SHP77 treated with DMSO at 0.1 percent for 48 hours (cell line): ENCODE results near the gene HS3ST6.
"Not testable (repeated sequence)": the region's sequence is repeated elsewhere in the genome, so short reads cannot be mapped to it uniquely, and the experiment has no call there.

Source experiments
- DNase-seq: peaks from one replicate; lab custom pipeline; 2025; lab: John Stamatoyannopoulos, UW

Gene HS3ST6

DNA sequence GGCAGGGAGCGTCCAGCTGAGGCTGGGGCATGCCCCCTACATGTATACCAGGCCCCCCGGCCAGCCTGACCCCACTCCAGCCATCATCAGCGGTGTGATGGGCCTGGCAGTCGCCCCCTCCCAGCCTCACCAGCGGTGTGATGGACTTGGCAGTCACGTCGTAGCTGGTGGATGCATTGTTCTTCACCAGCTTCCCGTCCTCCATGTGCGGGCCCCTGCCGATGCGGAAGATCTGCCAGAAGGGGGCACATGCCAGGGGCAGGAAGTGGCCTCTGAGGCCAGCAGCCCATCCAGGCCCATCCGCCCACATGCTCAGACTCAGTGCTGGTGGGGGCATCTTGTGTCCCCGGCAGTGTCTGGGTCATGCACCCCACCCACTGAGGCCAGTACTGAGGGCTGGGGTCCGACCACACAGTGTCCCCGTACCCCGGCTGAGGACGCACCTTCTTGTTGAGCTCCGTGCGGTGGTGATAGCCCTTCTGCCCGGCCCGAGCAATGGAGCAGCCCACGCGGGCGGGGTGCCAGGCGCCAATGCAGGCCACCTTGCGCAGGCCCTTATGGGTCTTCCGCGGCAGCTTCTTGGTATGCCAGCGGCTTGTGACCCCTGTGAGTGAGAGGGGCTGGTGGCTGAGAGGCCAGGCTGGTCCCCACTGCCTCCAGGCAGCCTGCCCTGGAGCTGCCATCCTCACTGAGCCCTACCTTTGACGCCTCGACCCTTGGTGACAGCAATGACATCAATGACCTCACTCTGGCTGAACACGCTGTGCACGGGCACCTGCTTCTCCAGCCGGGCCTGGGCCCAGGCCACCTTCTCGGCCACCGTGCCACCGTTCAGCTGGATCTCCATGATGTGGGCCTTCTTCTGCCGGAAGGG, 28.5 kb upstream of the HS3ST6 start:
- DNase-seq, result no peak

DNA sequence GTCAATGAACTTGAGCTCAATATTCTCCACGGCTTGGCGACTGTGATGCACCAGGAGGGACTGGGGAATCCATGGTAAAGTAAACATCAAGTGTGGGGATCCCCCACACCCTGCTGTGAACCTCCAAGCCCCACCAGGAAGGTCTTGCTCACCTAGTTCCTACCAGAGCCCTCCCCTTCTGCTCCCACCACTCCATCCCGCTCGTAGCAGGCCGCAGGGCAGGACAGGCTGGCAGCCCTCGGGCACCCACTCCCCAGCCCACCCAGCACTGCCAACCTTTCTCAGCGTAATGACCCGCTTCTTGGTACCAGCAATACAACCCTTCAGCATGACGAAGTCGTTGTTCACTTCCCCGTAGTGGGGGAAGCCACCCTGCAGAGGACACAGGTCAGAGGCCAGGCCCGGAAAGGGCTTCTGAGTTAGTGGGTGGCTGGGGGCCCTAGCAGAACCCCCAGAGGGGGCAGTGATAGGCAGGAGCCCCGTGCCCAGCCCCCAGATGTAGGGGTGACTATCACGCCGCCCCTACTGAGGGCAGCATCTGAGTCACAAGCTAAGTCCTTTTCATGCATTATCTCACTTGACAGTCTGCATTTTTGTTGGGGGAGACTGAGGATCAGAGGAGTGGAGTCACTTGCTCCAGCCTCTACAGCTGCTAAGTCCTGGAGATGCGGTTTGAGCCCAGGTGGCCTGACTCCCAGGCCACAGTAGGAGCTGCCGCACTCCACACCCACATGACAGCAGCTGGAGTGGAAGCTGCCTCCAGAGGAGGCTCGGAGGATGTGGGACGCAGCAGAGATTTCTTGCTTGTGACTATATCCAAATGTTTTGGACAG, 27.6 kb upstream of the HS3ST6 start:
- DNase-seq, result no peak

DNA sequence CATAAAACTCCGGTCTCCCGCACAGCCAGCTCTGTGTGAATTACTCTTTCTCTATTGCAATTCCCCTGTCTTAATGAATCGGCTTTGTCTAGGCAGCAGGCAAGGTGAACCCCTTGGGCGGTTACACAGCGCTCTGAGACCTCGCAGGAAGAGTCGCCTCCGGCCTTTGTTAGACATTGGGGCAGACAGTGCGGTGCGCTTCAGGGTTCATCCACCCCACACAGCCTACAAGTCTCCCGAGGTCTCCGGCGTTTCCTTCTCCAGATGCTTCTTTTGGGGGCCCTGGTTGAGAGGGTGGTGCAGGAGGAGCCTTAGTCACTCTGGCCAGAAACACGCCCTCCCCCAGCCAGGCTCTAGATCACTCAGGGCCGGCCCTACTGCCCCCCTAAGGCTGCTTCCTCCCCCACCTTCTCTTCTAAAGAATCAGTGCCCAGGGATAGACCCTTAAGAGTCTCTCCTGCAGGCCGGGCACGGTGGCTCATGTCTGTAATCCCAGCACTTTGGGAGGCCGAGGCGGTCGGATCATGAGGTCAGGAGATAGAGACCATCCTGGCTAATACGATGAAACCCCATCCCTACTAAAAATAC, 26.5 kb upstream of the HS3ST6 start:
- DNase-seq, result no peak

DNA sequence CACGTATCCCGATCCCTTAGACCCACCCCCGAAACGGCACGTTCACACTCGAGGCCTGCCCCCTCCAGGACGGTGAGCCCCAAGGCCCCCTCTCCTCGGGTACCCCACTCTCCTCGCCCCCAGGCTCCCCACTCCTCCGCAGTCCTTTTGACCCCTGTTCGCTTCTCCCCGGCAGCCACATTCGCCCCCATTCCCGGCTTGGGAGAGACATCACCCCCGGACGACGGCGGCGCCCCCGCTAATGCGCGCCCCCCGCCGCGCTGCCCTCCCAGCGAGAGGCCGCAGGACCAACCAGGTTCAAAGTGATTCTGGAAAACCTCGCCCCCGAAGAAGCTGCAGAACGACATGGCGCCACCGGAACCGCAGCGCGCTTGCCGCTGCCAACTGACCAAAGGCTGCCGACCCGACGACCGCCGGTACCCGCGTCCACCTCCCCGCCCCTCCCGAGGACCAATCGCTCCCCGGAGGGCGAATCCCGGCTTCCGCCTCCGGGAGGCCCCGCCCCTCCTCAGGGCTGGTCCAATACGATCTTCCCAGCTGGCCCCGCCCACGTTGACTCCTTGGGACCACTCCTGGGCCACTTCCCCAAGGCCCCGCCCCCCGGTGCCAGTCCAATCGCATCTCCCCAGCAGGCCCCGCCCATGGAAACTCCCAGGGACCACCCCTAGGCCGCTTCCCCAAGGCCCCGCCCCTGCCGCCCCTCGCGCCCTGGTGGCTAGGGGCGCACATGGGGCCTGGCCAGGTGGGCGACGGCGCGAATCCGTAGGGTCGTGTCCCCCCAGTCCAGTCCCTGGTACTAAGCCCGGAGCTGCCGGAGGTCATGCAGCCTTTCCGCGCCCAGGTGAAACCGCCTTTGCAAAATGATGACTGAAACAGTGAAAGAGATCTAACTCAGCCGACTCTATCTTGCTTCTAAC, 24.9 kb upstream of the HS3ST6 start, which contains the start of gene MSRB1:
MSRB1 (minus strand) TSS at position 390 of the 917 bp plus-strand sequence; CDS start at position 347, 43 bp downstream.
- peak; percentile 96 for DNase-seq

DNA sequence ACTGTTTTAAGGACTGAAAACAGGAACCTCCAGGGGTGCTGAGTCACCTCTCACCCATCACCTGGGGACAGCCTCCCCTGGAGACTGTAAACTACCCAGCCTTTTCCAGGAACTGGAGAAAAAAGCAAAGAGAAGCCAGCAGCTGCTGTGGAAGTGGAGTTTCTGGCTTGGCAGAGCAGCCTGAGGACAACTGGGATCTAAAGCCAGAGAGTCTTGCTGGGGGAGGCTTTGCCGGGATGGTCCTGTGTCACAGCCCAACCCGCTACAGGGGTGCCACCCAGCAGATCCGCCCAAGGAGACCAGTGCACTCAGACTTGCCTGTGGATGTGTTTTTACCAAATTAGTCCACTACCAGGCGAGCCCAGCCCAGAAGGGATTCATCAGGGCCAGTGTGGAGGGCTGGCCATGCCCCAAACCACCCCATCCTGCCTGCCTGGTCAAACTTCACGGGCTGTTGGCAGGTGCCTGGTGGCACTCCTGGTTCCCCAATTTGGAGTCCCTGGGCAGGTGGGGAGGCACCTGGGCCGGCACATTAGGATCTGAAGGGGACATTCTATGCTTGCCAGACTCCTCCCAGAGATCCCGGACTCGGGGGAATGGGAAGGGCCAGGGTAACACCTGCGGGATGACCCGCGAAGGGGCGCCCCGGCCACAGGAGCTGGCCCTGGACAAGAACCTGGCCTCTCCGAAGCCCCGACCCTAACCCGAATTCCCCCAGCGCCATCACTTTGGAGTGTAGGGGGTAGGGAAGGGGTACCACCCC, 24.0 kb upstream of the HS3ST6 start:
- no peak for DNase-seq

DNA sequence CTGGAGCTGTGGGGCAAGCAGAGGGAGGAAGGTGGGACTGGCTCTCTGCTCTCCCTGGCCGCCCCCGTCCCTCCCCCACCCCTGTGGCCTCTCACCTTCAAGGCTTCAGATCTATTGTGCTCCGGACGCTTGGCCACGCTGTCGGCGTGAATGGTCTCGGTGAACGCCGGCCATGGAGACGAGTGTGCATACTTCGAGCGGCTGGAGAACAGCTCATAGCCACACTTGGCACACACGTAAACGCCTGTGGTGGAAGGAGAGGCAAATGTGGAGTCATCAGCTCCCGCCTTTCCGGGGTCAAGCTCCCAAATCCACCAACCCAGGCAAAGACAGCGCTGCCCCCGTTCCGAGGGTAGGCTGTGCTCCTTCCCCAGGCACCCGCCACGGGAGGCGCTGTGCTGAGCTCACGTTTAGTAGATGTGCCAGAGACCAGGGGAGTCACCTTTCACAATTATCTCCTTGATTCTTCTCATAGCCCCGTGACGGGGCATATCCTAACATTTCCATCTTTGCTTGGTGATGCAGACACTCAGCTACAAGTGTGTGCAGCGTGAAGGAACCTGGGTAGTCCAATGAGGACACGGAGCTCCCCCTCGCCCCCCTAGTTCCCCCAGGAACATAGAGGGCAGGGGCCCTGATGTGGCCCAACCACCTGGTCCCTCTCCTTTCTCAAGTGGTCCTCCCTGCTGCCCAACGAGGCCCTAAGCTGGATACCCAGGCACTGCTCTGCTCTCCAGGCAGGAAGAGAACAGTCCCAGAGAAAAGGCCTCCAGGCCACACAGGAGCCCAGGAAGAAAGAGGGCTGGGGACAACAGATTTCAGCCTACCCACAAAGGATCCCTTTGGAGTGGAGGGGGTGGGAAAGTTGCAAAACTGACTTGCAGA, 23.2 kb upstream of the HS3ST6 start:
- no peak for DNase-seq

DNA sequence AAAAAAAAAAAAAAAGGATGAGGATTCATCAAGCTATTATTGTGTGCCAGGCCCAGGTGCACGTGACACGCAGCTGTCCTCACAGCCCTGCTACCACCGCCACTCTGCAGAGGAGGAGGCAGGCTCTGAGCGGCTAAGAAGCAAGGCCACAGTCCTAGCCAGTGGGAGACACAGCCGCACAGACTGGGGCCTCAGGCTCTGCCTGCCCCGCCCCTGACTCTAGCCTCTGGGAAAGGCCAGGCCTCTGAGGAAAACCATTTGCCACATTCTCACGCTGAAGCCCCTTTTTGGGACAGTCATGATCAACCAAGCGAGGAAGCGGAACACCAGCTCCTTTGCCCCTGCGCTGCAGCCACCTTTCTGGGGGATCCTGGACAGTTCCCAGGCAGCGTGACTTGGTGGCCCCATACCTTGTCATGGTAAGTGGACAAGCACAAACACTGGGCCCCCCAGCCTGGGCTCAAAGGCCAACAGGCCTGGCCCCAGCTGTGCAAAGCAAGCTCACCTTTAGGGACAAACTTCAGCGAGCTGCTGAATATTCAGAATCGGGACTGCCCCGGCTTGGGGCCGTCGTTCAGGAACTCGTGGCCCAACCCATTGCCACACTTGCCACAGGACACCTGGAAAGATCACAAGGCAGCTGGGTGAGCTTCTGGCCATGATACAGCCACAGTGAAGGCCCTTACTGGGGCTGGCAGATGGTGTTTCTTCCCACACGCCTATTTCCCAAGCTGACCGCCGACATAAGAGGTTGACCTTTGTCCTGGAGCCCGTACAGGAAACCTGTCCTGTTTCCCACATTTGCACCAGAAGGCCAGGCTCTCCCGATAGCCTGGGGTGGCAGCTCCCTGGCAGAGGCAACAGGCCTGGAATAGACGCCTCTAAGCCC, 22.3 kb upstream of the HS3ST6 start:
- no peak for DNase-seq

DNA sequence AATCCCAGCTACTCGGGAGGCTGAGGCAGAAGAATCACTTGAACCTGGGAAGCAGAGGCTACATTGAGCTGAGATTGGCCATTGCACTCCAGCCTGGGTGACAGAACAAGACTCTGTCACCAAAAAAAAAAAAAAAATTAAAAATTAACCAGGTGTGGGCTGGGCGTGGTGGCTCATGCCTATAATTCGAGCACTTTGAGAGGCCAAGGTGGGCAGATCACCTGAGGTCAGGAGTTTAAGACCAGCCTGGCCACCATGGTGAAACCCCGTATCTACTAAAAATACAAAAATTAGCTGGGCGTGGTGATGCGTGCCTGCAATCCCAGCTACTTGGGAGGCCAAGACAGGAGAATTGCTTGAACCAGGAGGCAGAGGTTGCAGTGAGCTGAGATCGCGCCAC, 21.6 kb upstream of the HS3ST6 start:
- DNase-seq, result not testable (repeated sequence)

DNA sequence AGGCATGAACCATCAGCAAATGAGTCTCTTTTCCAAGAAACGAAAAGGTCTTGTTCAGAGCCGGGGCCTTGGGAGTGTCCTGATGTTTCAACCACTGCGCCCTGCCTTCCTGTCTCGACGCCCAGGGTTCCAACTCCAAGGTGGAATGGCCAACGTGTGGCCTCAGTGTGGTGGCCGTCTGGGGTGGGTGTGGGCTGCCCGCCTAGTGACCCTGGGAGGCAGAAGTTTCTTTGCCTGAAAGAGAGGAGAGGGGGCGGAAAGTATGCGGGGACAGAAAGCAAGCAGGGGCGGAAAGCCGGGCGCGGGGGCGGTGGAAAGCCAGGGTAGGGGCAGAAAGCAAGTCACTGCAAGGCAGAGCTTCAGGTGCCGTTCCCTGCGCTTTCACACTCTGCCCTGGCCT, 20.7 kb upstream of the HS3ST6 start:
- DNase-seq, result no peak

DNA sequence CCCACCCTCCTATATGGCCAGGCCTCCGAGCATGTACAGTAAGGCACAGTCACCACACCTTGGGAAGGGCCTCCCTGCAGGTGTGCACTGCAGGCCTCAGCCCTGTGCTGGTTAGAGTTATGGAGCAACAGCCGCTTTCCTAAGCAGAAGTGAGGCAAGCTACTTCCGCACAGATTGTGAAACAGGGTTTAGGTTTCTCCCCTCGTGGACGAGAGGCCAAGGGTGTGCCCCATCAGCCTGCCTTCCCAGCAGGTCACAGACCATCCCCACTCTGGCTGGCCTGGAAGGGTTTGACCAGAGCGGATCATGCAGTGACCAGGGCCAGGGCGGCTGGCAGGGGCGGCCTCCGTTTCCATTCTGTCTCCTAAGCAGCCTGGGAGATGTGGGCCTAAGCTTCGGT, 20.1 kb upstream of the HS3ST6 start:
- DNase-seq, result no peak

DNA sequence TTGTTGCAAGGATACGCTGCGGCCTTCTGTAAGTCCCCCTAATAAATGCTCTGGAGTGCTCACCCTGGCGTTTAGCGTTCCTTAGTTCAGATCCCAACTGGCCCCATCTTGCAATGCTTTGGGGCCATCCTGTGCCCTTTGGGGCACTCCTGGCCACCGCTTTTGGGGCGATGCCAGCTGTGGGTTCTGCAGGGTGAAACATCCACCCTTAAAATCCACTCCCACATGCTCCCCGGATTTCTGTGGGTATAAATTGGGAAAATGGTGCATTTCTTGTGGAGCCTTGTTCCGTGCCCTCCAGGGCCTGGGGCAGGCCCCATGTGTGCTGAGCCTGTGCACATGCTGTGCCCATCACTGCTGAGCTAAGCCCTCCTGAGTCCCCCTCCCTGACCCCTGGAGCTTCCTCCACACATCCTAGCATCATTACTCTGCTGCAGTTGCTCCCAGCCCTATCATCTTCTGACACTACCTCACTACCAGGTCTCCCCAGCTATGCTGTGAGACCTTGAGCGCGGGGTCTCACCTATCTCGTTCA, 18.8 kb upstream of the HS3ST6 start:
- DNase-seq, result no peak

DNA sequence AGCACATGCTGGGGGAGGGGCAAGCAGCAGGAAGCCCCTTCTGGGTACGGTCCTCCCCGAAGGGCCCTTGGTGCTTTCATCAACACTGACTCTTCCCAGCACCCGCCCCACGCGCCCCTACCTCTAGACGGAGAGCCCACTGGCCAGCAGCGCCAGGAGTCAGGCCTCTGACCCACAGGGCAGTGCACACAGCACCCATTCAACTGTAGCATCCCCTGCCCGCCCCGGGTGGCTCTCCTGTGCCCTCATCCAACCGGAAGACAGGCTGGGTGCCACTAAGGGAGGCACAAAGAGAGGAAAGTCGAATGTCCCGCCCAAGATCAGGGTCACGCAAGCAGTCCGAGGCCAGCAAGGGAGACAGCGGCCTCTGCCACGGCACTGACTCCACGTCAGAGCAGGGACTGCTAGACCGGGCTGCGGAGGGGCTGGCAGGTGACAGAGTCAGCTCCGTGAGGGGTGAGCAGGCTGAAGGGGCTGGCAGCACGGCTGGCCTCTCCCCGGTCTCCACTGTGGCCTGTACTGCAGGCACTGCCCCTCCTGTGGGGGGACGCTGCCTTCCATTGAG, 15.0 kb upstream of the HS3ST6 start:
- no peak for DNase-seq

DNA sequence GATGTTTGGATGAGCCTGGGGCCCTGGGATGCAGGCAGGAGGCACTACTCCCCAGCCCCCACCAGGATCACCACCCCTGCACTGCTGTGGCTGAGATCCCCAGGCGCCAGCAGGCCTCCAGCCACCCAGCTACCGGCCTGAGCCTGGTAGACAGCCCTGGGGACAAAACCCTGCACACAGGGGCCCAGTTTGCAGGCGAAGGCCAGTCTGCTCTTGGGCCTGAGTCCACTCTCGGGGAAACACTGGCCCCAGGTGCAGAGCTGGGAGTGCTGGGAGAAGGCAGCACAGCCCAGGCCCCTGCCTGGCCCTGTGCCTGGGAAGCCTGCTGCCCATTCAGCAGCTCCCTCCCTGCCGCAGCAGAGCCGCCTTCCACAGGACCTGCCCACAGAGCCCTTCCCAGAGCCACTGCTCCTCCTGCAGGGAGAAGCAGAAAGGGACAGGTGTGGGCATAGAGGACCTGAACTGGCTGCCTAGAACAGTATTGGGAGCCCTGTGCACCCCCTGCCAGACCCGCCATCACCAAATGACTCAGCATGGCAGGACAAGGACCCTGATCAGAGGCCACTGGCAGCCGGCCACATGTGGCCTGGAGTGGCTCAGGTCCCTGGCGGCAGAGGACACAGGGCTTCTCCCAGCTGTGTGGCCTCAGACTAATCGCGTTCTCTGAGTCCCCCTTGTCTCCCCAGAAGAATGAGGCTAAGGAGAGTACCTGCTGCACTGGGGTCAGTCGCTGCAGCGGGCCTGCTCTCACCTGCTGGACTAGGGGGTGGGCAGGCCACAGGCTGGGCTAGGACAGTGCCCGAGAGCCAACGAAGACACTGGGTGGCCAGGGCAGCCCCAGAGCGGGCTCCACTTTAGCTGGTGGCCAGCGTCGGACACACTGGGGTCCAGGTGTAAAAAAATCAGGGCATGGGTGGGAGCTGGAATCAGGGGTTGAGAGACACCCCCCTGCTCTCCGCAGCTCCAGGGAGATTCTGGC, 14.1 kb upstream of the HS3ST6 start:
- peak; percentile 54 for DNase-seq

DNA sequence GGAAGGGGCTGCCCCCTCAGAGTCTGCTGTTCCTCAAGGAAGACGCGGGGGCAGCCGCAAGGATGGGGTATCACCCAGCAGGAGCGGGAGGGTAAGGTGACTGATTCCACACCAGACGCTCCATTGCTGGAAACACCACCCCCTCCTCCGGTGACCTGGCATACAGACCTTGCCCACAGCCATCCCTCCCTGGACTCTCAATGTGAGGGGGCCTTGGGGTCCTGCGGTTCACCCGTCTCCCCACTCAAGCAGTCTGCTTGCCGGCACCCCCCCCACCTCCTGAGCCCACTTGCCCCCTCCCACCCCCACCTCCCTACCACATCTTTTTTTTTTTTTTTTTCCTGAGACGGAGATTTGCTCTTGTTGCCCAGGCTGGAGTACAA, 12.1 kb upstream of the HS3ST6 start:
- DNase-seq, result no peak

DNA sequence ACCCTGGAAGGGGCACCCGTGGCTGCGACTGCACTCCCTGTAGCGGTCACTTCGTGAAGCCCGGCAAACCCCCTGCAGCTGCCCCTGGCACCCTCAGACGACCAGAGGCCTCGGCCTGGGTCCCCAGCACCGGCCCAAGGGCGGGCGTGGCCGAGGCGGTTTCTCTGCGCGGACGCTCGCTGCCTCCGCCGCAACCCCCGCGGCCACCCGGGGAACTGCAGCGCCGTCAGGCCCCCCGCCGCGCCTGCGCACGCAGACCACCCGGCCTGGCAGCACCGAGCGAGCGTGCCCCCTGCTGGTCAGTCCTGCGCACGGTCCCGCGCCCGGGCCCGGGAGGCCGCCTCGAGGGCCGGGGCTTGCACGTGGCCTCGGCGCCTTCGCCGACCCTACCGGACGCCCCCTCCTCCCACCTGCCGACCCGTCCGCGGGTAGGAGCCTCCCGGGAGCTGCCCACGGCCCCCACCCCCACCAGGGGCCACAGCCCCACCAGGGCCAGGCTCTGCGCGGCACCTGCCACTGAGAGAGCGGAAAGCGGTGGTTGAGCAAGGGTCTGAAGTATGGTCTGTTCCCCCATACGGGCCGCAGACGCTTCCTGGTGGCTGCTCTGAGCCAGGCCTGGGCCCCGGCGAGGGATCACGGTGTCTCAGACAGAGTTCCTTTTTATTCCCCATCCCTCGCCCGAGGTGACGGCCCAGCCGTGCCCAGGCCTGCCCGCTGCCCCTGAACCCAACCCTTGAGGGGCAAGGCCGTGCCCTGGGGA, 11.5 kb upstream of the HS3ST6 start:
- DNase-seq, result peak; percentile 40

DNA sequence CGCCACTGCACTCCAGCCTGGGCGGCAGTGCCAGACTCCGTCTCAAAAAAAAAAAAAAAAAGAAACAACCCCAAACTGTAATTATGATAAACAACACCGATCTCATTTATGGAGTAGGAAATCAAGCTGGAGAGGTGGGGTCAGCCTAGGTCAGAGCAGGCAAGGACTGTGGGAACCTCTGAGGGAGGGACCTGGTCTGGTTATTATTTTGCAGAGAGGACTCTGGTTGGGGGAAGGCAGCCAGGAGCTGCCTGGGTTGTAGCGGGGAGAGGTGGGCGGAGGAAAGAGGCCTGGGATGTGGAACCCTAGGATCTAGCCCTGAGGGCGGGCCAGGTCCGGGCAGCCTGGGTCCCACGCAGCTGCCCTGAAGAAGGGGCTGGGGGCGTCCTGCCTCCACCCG, 10.9 kb upstream of the HS3ST6 start:
- DNase-seq, result no peak
